HG02884 (cell line): ENCODE results near the gene HAUS6.
"Not testable (repeated sequence)": the region's sequence is repeated elsewhere in the genome, so short reads cannot be mapped to it uniquely, and the experiment has no call there.

ENCODE experiments used
- ATAC-seq: cut with Tn5 transposase; IDR thresholded peaks from one replicate; pipeline ENCODE4 v1.9.1; 2021; ENCODE audit warnings: mild to moderate bottlenecking, moderate library complexity; ENCODE audit not compliant: unreplicated experiment

HAUS6 gene

GRCh38 chr9:19102631-19103345 is at the start of gene HAUS6:
HAUS6 (minus strand) TSS chr9:19102904; CDS start chr9:19102651, 253 bp downstream.
- ATAC-seq: peak; percentile 99

GRCh38 chr9:19152160-19152498 is 49.4 kb upstream of the HAUS6 start:
- ATAC-seq: not testable (repeated sequence)

GRCh38 chr9:19151425-19152159 is 48.9 kb upstream of the HAUS6 start:
- ATAC-seq: no peak

GRCh38 chr9:19149230-19149629 is 46.5 kb upstream of the HAUS6 start:
- no peak for ATAC-seq

- no peak for ATAC-seq
These were observed 45.5 kb upstream of the HAUS6 start for GRCh38 chr9:19148187-19148586.

GRCh38 chr9:19146441-19147024 is 43.8 kb upstream of the HAUS6 start:
- no peak for ATAC-seq

GRCh38 chr9:19145881-19146280 is 43.2 kb upstream of the HAUS6 start:
- ATAC-seq: no peak

- ATAC-seq: no peak
These were observed 37.6 kb upstream of the HAUS6 start for GRCh38 chr9:19140259-19140658.

- no peak for ATAC-seq
These were observed 35.4 kb upstream of the HAUS6 start for GRCh38 chr9:19138084-19138483.

GRCh38 chr9:19137282-19137681 is 34.6 kb upstream of the HAUS6 start:
- ATAC-seq: no peak

- no peak for ATAC-seq
These were observed 33.4 kb upstream of the HAUS6 start for GRCh38 chr9:19136129-19136528.

- peak; percentile 33 for ATAC-seq
These were observed 31.0 kb upstream of the HAUS6 start for GRCh38 chr9:19133549-19134345.

- ATAC-seq: no peak
These were observed 27.7 kb upstream of the HAUS6 start for GRCh38 chr9:19130436-19130835.

GRCh38 chr9:19127871-19128500 is 25.3 kb upstream of the HAUS6 start:
- ATAC-seq: peak; percentile 3

- no peak for ATAC-seq
These were observed 21.7 kb upstream of the HAUS6 start for GRCh38 chr9:19124430-19124793.

GRCh38 chr9:19122490-19123042 is 19.9 kb upstream of the HAUS6 start:
- ATAC-seq: no peak

- ATAC-seq: no peak
These were observed 18.2 kb upstream of the HAUS6 start for GRCh38 chr9:19120877-19121276.

GRCh38 chr9:19119801-19120440 is 17.2 kb upstream of the HAUS6 start:
- no peak for ATAC-seq

- no peak for ATAC-seq
These were observed 16.5 kb upstream of the HAUS6 start for GRCh38 chr9:19119246-19119645.

- no peak for ATAC-seq
These were observed 14.5 kb upstream of the HAUS6 start for GRCh38 chr9:19117039-19117716.
